ENCODE results near the gene TRIM40. TPM values are rescaled to one million over a fixed set of nuclear protein-coding genes. Genes with fewer than 3 reads are reported as not detected.
A peak's percentile ranks its signal among the peaks of the same experiment; 100 is the strongest.

Gene TRIM40
- total and polyA plus RNA-seq, 2 of the 13 experiments (the other 11 are each of a cell fraction or from before 2014, with no cell fraction given) = 0.58 TPM; not detected in 1

DNA sequence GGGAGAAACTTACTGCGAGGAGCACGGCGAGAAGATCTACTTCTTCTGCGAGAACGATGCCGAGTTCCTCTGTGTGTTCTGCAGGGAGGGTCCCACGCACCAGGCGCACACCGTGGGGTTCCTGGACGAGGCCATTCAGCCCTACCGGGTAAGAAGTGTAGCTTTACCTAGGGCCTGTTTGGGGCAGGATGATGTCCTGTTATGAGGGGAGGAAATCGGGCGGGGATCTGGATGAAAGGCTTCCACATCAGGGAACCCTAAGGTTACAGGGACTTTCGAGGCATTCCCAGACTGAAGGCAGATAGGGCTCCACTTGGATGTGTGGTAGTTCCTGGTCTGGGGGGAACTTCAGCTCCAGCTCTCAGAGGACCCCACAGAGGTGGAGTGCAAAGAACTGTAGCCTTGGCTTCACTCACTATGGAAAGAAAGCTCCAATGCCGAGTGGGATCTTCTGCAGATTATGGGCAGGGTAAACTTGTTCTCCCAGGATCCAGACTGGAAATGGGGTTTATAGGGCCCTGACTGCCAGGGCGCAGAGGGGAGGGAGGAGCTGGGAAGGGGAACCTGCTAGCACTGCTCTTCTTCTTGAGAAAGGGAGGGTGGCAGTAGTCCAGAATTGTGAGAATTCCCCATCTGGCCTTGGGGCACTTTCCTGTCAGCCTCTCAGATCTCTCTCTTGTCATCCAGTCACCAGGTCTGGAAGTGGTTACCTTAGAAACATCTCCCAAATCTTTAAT lies 28.1 kb downstream of the TRIM40 start (continued):
- TF ChIP-seq, protein P1, sequence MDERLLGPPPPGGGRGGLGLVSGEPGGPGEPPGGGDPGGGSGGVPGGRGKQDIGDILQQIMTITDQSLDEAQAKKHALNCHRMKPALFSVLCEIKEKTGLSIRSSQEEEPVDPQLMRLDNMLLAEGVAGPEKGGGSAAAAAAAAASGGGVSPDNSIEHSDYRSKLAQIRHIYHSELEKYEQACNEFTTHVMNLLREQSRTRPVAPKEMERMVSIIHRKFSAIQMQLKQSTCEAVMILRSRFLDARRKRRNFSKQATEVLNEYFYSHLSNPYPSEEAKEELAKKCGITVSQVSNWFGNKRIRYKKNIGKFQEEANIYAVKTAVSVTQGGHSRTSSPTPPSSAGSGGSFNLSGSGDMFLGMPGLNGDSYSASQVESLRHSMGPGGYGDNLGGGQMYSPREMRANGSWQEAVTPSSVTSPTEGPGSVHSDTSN (CRISPR knock-in tag; IDR thresholded peaks at IDR 0.05) = no peak
- TF ChIP-seq ARHGAP35 (CRISPR knock-in tag; IDR thresholded peaks at IDR 0.05; ENCODE audit: borderline replicate concordance) = no peak
- TF ChIP-seq FOXA3 (CRISPR knock-in tag; IDR thresholded peaks at IDR 0.05) = no peak
- TF ChIP-seq, protein P2, sequence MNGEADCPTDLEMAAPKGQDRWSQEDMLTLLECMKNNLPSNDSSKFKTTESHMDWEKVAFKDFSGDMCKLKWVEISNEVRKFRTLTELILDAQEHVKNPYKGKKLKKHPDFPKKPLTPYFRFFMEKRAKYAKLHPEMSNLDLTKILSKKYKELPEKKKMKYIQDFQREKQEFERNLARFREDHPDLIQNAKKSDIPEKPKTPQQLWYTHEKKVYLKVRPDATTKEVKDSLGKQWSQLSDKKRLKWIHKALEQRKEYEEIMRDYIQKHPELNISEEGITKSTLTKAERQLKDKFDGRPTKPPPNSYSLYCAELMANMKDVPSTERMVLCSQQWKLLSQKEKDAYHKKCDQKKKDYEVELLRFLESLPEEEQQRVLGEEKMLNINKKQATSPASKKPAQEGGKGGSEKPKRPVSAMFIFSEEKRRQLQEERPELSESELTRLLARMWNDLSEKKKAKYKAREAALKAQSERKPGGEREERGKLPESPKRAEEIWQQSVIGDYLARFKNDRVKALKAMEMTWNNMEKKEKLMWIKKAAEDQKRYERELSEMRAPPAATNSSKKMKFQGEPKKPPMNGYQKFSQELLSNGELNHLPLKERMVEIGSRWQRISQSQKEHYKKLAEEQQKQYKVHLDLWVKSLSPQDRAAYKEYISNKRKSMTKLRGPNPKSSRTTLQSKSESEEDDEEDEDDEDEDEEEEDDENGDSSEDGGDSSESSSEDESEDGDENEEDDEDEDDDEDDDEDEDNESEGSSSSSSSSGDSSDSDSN (CRISPR knock-in tag; IDR thresholded peaks at IDR 0.05) = peak; percentile 4
- TF ChIP-seq PCBP2 (optimal IDR thresholded peaks at IDR 0.05; ENCODE audit: low read depth, low read length, poor library complexity, severe bottlenecking) = no peak
- TF ChIP-seq PRMT3 (CRISPR knock-in tag; IDR thresholded peaks at IDR 0.05; ENCODE audit: borderline replicate concordance, low read depth) = no peak
- TF ChIP-seq, protein P3, sequence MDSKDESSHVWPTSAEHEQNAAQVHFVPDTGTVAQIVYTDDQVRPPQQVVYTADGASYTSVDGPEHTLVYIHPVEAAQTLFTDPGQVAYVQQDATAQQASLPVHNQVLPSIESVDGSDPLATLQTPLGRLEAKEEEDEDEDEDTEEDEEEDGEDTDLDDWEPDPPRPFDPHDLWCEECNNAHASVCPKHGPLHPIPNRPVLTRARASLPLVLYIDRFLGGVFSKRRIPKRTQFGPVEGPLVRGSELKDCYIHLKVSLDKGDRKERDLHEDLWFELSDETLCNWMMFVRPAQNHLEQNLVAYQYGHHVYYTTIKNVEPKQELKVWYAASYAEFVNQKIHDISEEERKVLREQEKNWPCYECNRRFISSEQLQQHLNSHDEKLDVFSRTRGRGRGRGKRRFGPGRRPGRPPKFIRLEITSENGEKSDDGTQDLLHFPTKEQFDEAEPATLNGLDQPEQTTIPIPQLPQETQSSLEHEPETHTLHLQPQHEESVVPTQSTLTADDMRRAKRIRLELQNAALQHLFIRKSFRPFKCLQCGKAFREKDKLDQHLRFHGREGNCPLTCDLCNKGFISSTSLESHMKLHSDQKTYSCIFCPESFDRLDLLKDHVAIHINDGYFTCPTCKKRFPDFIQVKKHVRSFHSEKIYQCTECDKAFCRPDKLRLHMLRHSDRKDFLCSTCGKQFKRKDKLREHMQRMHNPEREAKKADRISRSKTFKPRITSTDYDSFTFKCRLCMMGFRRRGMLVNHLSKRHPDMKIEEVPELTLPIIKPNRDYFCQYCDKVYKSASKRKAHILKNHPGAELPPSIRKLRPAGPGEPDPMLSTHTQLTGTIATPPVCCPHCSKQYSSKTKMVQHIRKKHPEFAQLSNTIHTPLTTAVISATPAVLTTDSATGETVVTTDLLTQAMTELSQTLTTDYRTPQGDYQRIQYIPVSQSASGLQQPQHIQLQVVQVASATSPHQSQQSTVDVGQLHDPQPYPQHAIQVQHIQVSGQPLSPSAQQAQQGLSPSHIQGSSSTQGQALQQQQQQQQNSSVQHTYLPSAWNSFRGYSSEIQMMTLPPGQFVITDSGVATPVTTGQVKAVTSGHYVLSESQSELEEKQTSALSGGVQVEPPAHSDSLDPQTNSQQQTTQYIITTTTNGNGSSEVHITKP (CRISPR knock-in tag; IDR thresholded peaks at IDR 0.05; ENCODE audit: low read depth) = no peak
- no peak for TF ChIP-seq MTF2 (CRISPR knock-in tag; IDR thresholded peaks at IDR 0.05; ENCODE audit: borderline replicate concordance)

All from HepG2 (cell line).